ENCODE data around the gene UBE2E2.

UBE2E2 gene

DNA sequence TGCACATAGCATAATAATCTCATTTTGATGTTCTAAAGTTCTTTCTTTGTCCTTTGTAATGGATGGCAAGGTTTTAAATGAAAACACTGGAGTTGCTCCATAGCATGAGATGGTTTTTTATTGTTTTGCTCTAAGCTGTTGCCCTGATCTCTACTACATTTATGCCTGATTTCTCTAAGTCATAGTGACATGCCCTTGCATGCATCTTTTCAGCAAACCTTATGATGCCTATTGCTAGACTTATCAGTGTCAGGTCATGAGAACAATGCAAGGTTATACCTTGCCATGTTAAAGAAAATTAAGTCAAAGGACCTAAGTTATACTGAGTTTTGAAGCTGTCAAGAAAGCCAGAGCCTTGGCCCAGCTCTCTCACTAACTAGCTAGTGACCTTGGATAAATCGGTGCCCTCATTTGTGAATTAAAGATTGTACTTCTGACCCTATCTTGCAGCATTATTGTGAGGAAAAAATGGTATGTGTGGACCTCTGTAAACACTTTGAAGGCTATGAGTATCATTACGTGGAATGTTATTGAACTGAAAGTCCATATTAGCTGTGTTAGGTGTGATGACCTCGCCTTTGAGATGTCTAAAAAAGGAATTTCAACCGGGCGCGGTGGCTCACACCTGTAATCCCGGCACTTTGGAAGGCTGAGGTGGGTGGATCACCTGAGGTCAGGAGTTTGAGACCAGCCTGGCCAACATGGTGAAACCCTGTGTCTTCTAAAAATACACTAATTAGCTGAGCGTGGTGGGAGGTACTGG, 346.2 kb downstream of the UBE2E2 start:
- FAIRE-seq: no peak

DNA sequence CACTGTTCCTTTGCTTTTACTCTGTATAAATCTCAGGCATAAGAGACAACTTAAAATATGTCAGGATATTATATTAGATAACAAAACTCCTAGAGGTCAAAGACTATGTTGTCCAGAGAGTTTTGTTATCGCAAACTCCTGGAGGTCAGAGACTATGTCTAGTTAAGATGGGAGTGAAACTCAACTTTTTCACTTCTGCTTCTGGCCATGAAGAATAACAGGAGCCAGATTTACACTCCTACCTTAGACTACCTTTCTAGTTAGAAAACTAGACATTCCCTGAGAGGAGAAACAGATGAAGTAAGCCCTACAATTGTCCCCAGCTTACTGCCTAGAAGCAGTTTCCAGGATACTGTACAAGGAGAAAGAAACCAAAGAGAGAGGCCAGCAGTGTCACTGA, 347.3 kb downstream of the UBE2E2 start:
- FAIRE-seq: no peak

DNA sequence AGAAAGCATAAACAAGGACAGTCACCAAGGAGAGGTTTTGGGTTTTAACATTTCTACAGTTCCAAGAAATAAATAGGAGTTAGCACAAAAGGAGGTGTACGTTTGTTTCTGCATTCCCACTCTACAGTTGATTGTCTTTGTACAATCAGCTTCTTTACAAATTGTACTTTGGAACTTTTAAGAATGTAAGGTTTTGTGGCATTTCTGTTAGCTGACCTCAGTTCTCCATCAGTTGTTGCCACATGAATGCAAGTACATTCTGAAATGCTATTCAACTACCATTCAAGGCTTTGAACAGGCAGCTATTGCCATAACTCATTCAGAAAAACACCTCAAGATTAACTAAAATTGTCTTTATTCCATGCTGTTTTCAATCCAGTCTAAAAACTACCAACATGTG, 349.4 kb downstream of the UBE2E2 start:
- no peak for FAIRE-seq

DNA sequence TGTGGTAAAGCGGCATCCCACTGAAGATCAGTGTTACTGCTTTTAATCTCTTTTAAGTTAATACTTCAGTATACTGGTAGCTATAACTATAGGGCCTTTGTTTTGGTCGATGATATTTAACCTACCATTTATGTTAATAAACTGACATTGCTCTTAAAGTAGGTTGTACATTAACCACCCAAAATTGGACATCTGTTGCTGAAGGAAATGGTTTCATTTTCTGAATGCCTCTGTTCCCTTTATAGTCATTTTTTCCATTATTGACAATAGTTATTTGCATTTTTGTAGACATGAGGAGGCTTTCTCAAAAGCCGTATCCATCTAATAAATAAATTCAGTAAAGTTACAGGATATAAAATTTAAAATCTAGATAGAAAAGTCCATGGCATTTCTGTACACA, 350.2 kb downstream of the UBE2E2 start:
- FAIRE-seq: no peak

DNA sequence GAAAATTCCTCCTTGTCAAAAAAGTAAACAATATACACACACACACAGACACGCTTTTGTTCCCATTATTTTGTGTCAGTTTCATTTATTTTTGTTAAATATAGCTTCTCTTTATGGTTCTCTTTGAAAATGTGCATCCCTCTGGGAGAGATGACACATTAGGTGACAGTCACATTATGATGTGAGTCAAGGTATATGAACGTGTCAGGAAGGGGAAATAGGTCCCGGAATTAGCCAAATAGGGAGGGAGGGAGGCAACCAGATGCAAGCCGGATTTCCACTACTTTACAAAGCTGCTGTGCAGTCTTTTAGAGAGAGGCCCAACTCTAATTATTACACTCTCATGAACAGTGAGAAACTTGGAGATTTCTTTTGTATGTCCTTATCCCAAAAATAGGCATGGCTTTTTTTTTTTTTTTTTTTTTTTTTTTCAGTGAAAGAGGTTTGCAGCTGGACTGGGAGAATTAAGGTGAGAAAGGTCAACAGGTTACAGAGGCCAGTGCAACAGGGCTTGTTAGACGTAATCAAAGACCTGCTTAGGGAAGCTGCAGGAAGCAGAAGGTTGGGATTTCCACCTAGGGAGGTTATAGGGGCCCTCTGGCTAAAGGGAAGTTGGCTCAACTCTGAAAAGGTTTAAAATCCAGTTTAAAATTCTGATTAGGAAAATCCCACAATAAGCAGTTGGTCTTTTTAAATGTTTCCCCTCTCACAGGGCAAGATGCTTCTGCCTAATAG, 362.1 kb downstream of the UBE2E2 start:
- no peak for FAIRE-seq

DNA sequence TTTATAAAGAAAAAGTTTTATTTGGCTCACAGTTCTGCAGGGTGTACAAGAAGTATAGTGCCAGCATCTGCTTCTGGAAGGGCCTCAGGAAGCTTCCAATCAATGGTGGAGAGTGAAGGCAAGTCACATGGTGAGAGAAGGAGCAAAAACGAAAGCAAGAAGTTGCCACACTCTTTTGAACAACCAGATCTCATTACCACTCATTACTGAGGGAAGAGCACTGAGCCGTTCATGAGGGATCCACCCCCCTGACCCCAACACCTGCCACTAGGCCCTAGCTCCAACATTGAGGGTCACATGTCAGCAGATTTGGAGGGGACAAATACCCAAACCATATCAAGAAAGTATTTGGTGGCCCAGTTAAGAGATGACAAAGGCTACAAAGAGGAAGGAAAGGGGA, 363.4 kb downstream of the UBE2E2 start:
- FAIRE-seq: no peak

DNA sequence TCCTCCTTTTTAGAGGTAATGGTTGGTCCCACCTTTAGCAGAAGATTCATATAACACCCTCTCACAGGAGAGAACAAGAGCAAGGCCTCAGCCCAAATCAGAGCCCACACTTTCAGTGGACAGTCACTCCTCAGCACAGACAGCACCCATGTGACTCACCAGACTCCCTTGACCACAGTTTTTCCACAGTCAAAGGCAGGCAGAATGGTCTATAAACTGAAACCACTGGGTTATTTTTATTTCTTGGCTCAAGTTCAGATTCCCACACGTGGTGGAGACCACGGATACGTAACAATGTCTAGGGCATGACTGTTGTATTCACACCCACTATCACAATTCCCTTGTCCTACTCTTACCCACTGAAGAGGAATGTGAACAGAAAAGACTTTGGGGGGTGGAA, 364.8 kb downstream of the UBE2E2 start:
- no peak for FAIRE-seq

DNA sequence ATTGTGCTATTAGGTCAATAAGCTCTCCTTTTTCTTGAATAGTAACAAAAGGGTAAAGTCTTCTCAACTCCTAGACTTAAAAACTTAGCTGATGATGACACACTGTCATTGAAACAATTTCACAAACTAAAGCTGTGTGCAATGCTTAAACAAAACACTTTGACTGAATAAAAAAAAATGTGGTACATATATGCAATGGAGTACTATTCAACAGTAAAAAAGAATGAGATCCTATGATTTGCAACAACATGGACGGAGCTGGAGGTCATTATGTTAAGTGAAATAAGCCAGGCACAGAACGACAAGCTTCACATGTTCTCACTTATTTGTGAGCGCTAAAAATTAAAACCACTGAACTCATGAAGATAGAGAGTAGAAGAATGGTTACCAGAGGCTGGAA, 370.7 kb downstream of the UBE2E2 start:
- FAIRE-seq: no peak

DNA sequence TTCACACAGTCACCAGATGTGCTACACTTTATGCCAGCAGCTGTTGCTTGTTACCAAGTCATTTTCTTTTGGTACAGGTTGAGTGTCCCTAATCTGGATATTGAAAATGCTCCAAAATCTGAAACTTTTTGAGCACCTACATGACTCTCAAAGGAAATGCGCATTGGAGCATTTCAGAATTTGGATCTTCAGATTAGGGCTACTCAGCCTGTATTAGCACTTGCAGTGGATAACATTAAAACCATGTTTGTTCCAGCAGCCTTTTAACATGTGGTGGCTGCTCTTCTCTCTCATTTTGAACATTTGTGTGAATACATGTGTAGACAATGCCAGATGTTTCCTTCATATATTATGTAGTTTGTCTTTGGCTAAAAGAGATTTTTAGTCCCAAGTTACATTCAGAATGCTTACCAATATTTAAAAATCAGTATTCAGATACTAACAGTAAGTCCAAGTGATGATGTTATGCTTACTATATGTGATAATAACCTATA, 371.7 kb downstream of the UBE2E2 start:
- no peak for FAIRE-seq

DNA sequence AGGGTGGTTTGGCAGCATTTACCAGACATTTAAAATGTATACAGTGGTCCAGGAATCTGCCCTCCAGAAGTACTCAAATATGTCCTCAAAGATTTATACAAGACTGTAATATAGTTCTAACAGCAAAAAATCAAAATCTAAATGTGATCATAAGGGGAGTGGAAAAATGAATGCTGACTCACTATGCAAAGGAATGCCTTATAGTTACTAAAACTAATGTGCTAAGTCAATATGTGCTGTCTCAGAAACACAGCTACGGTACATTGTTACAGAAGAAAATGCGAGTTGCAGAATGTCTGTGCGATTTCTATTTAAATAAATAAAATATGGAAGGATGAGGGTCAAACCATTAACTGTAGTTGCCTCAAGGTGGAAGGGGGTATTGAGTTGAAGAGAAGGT, 372.6 kb downstream of the UBE2E2 start:
- FAIRE-seq: no peak

DNA sequence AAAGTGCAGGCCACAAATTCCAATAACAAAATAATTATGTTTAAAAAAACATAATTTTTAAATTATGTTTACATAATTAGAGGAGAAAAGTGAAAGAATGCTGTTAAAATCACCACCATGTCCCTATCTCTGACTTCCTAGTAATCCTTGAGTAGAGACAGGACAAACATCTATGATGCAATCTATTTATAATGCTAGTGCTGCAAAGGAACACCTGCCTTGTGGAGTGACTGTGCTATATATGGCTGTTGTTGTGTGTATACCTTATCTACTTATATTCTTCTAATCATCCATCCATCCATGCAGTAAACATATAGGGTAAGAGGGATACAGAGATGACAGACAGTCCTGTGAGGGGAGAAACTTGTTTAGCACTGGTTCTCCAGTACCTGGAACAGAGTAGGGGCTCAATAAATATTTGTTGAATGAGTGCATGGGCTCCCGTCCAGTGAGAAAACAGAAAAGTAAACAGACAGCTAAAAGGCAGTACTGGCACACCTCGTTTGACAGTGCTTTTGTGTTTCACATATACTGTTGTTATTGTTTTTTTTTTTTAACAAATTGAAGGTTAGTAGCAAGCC, 373.3 kb downstream of the UBE2E2 start:
- no peak for FAIRE-seq

DNA sequence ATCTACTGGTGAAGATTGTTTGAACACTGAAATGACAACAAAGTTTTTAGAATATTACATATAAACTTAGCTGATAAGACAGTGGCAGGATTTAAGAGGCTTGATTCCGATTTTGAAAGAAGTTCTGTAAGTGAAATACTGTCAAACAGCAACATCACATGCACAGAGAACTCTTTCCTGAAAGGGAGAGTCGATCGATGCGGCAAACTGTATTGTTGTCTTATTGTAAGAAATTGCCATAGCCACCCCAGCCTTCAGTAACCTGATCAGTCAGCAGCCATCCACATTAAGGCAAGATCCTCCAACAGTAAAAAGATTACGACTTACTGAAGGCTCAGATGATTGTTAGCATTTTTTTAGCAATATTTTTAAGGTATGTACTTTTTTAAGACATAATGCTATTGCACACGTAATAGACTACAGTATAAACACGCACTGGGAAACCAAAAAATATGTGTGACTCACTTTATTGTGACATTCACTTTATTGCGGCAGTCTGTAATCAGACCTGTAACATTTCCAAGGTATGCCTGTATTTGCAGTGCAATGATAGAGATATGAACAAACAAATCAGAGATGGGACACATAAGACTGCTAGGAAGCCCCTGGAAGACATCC, 377.1 kb downstream of the UBE2E2 start:
- FAIRE-seq: no peak

DNA sequence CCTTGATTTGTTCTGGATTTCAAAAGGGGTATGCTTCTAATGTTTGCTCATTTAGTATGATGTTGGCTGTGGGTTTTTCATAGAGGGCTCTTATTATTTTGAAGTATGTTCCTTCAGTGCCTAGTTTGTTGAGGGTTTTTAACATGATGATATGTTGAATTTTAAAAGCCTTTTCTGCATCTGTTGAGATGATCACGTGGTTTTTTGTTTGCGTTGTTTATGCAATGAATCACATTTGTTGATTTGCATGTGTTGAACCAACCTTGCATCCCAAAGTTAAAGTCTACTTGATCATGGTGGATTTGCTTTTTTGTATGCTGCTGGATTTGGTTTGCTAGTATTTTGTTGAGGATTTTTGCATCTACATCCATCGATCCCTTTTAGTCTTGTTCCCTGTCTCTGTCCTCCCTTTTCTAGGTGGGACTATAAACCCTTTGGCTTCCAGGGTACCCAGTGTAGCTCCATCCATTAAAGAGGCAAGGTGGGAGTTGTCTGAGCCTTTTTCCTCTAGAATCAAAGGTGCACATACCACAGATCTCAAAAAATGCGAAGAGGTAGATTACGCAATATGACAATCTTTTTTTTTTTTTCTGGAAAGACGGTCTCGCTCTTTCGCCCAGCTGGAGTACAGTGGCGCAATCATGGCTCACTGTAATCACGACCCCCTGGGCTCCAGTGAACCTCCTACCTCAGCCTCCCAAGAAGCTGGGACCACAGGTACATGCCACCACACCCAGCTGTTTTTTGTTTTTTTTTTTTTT, 381.0 kb downstream of the UBE2E2 start:
- no peak for FAIRE-seq

DNA sequence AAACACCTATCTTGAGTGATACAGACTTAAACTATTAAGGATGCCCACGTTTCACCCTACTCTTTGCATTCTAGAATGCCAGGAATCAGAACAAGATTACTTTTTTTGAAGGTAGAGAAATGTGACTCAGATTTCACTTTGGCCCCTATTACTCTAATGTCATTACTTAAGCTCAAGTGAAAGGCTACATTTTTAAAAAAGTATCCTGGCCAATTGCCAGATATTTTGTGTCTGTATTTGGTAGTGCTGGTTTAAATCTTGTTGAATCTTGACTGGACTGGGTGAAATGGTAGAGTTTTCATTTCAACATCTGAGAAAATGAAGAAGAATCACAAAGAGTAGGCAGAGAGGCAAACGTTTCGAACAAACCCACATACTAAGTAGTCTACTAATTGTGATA, 384.4 kb downstream of the UBE2E2 start:
- no peak for FAIRE-seq

DNA sequence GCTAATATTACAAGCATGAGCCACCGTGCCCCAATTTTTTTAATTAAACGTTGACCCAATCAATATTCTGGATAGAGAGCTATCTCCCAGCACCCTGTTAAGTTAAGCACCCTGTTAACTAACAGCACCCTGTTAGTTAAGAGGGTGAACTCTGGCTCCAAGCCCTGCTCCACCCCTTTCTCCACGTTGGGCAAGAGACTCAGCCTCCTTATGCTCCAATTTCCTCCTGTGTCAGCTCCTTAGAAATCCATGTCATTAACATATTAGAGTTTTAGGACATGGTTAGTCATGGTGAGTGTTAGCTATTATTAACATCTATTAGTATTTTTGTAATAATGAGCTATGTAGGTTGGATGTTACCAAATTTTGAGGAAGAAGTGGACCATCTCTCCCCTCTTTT, 385.4 kb downstream of the UBE2E2 start:
- FAIRE-seq: no peak

DNA sequence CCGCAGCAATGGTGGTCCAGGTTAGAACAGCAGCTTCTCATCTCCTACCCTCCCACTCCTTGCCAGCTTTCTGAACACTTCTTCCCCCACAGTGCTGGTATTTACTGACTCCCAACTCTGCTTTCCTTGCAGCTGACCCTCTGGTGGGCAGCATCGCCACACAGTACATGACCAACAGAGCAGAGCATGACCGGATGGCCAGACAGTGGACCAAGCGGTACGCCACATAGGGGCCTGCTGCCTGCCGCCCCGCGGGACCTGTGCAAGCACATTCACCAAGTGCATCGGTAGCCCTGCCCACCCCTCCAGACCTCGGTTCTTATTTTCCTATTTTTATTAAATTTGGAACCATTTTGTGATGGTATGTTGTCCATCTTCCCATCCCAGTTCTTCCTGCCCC, 386.5 kb downstream of the UBE2E2 start:
- no peak for FAIRE-seq

DNA sequence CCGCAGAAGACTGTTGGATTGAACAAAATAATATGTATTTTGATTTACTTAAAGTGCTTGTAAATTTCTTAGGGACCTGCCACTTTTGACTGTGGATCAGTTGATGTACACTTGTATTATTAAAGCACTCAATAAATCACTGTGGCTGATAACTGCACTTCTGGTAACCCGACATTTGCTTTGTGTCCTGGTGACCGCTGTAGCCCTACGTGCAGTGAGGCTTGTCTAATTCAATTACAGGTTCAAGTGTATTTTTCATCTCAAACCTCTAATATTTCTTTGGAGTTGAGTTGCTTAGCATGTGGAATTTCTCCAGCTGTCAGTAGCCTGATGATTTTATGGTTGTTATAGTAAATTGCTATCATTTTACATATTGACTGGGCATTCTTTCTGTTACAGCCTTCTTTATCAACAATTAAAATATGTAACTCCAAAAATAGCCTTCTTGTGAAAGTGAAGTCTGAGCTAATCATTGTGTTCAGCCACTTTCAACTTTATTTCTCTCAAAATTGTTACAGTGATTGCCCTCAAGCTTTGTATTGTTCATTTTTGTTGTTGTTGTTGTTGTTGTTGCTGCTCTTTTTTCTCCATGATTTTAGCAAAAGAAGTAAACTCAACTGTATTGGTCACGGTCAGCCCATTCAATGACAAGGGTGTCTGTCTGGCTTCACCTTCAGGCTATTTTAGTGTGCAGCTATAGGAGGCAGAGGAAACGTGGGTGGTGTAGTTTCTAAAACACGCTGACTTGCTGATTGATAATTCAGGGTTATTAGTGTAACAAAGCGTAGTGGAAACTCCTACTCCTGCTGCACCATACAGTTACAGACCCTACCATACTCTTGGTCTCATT, 387.5 kb downstream of the UBE2E2 start:
- FAIRE-seq: no peak

DNA sequence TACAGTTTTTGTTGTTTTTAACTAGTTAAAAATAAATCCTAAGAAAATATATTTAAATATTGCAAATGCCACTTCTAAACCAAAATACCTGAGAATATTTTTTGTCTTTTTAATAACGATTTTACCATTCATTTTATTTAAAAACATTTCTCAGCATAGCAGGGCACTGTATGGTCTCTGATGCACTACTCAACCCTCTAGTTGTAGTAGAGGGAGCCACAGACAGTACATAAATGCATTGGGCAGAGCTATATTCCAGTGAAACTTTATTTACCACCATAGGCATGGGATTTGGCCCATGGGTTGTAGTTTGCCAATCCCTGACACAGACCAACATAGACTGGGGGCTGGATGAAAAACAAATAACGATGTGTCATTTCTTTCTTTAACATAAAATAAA, 388.2 kb downstream of the UBE2E2 start:
- FAIRE-seq: no peak

DNA sequence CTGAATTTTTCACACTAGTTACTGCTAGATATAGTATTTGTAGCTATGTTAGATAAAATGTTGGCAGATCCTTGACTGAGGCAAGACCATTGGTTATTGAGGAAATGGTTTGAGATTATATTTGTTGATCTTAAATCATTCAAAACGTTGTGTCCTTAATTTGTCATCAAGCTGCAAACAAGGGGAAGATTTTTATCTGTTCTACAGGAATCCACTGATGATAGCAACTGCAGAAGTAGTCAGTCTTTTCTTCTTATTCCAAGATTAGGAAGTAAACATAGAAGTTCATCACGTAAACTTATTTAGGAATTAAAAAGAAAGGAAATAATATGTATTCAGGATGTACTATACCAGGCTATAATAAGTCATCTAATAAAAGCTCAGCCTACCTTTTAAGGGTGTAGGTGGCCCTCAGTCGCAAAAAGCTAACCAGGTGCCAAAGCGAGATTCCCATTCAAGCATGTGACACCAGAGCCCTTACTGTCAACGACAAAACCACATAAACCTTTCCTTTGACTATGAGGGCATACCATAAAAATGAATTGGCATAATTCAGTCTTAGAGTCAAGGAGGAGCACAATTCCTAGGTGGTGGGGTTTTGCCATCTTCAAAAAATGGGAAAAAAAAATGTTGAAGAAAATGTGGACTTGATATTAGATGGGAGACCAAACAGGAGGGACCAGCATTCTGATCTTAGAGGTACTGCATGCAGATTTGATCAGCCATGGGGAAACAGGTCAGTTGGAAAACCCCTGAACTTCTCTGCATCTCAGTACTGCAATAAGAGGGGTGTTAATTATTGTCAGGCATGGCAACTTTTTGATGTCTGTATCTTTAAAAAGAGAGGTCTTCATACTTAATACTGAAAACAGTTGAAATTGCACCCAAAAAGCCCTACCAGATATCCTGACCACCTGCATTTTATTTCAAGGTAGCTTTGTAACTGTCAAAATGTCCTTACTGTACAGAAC, 390.1 kb downstream of the UBE2E2 start:
- FAIRE-seq: no peak

DNA sequence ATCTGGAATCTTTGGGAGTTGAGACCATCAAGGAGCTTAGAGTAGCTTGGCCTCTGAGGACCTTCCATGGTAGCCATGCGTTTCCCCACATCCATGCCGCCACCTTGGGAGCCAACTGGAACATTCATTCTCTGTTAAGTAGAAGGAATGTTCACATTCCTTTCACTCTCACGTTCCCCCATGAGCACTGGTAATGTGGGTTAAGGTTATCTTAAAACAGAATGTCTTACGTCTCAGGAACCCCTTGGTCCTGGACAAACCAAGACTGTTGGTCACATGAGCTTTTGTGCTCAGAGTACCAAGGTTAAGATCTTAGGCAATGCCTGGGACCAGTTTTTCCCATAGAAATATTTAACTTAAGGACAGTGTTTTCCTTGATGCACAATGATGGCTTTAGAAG, 390.9 kb downstream of the UBE2E2 start:
- no peak for FAIRE-seq
